Ramos (cell line): Measurements from ENCODE around the gene NUP58.

Source experiments
- in situ Hi-C: fragments of 300-500 bp; cut with MboI; formaldehyde crosslinking; loops from one replicate; pipeline ENCODE4 v1.14.3; 2022; ENCODE audit warnings: low sequenced_read_pairs; ENCODE audit not compliant: unreplicated experiment

Gene NUP58

GRCh38 chr13:25372284-25373081 lies 71.1 kb downstream of the NUP58 start:
- in situ Hi-C loops, result no loop called here

GRCh38 chr13:25375727-25376358 lies 74.4 kb downstream of the NUP58 start:
- in situ Hi-C loops, result no loop called here

GRCh38 chr13:25377244-25377962 lies 76.0 kb downstream of the NUP58 start:
- in situ Hi-C loops, result no loop called here

DNA sequence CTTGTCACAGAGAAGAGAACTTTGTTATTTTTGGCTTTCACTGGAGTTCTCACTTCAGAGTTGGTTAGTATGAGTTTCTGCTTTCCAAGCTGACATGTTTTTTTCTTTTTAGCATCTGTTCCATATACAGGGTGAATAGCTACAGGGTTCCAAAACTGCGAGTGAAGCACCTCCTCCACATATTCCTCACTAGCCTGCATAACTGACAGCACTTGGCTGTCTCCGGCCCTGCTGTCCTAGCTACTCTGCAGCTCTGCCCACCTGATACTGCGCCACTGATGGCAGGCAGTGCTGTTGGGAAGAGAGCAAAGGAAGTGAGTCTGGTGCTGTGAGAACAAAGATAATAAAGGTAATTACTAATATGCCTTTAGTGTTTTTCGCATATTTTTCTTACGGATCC lies 77.1 kb downstream of the NUP58 start:
- in situ Hi-C loops, result no loop called here

DNA sequence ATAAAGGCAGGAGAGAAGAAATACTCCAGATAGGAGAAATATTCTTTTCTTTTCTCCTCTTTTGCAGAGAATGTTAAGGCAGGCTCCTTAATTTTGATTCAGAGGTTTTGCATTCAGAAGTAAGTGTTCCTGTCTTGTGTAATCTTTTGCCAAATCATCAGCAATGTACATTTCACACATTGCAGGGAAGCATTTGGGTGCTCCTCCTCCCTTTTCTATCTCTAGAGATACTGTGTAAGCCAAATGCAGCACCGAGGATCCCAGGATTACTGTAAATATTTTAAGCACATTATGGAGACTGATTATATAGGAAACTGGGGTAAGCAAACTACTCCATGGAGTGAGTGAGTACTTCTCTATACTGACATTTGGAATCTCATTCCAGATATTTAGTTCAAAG lies 77.6 kb downstream of the NUP58 start:
- in situ Hi-C loops, result no loop called here

DNA sequence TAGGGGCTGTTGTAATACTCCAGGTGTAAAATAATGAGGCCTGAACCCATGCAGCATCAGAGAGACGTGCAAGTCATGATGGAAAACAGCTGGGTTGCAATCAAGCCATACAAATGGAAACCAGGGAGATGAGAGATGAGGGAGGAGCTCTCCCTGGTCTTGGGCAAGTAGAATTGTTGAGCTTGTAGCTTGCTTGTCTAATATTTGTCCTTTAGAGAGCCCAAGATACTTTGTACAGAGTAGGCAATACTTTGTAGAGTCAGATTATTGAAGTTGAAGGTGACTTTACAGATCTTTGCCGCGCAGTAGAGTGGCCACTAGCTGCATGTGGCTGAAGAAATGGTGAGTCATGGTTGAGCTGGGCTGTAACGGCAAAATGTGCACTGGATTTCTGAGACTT lies 78.7 kb downstream of the NUP58 start:
- in situ Hi-C loops, result no loop called here

GRCh38 chr13:25380741-25381324 lies 79.4 kb downstream of the NUP58 start:
- in situ Hi-C loops, result no loop called here

GRCh38 chr13:25384758-25385410 lies 83.5 kb downstream of the NUP58 start:
- in situ Hi-C loops, result no loop called here

DNA sequence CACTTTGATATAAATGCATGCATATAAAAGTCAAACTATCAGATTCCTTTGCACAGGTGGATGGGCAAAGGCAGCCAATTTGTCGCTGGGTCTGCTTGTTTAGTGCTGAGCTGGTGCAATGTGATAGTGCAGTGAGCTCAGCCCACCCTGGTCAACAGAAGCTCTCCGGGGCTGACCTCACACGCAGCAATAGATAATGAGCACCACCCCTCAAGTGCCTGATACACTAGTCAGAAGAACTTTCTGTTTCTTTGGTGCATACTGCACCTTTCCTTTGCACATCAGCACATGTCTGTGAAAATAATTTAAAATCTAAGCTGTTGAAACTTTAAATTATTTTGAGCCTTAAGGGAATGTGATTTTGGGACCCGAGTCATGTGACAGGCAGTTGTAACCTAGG lies 90.5 kb downstream of the NUP58 start:
- in situ Hi-C loops, result no loop called here
